NB4 (cell line): ENCODE data around the gene ADAMTSL1.

Experiments
- CTCF ChIP-seq: IDR thresholded peaks from one replicate; pipeline ENCODE4 v1.5.1; 2012; ENCODE audit warnings: low read depth, low read length
- MYC ChIP-seq: IDR thresholded peaks from 2 replicates; pipeline ENCODE4 v1.6.1; 2011; ENCODE audit warnings: low read depth, low read length
- POLR2A ChIP-seq: IDR thresholded peaks from 2 replicates; pipeline ENCODE4 v1.6.1; 2011; ENCODE audit warnings: mild to moderate bottlenecking; ENCODE audit not compliant: insufficient read length; ENCODE audit errors: extremely low read depth
- TF ChIP-seq, protein P1 (sequence below): IDR thresholded peaks from 2 replicates; pipeline ENCODE4 v1.6.1; 2011; ENCODE audit warnings: low read depth, low read length

GRCh38 chr9:18585996-18586395 is 112.0 kb downstream of the ADAMTSL1 start:
- TF ChIP-seq CTCF, result no peak
- TF ChIP-seq MYC, result no peak
- no peak for TF ChIP-seq POLR2A
- TF ChIP-seq, protein P1, sequence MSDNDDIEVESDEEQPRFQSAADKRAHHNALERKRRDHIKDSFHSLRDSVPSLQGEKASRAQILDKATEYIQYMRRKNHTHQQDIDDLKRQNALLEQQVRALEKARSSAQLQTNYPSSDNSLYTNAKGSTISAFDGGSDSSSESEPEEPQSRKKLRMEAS, result no peak
